ENCODE results near the gene TMEM212. TPM values are rescaled to one million over a fixed set of nuclear protein-coding genes. Genes with fewer than 3 reads are reported as not detected.

TMEM212 gene
- total and polyA plus RNA-seq, 11 donors = not detected

DNA sequence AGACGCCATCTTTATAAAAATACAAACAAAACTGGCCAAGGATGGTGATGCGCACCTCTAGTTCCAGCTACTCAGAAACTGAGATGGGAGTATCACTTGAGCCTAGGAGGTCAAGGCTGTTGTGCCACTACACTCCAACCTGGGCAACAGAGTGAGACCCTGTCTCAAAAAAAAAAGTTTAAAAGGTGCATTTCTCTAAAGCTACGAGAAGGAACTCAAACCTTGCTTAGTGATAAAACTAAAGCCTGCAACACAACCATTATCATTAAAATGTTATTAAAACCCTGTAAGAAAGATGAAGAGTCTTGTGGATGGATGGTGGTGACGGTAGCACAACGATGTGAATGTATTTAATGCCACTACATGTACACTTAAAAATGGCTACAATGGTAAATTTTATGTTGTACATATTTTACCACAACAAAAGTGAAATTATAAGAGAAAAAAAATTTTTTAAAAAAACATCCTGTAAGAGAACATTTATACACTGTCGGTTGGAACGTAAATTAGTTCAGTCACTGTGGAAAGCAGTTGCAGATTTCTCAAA lies 35.9 kb upstream of the TMEM212 start:
- Histone ChIP-seq H3K27ac (peak overlapping the region in 8 of 12 donors; percentile 10 to 85 (median 68)), H3K9me3 (no peaks in the 10 kb centered on the region), H3K36me3 (no peaks in the 10 kb centered on the region), H3K4me1 (peaks cover 5 to 61% (median 40%) of the 10 kb centered on the region in 12 donors), H3K4me3 (no peak overlapping the region), H3K27me3 (no peaks in the 10 kb centered on the region)
- ATAC-seq = no peak
- intact Hi-C loops (cut with DNase I) = no loop called here
- TF ChIP-seq, protein P1, sequence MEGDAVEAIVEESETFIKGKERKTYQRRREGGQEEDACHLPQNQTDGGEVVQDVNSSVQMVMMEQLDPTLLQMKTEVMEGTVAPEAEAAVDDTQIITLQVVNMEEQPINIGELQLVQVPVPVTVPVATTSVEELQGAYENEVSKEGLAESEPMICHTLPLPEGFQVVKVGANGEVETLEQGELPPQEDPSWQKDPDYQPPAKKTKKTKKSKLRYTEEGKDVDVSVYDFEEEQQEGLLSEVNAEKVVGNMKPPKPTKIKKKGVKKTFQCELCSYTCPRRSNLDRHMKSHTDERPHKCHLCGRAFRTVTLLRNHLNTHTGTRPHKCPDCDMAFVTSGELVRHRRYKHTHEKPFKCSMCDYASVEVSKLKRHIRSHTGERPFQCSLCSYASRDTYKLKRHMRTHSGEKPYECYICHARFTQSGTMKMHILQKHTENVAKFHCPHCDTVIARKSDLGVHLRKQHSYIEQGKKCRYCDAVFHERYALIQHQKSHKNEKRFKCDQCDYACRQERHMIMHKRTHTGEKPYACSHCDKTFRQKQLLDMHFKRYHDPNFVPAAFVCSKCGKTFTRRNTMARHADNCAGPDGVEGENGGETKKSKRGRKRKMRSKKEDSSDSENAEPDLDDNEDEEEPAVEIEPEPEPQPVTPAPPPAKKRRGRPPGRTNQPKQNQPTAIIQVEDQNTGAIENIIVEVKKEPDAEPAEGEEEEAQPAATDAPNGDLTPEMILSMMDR (IDR thresholded peaks at IDR 0.05) = no peak
- TF ChIP-seq POLR2A (IDR thresholded peaks at IDR 0.05) = no peak
- WGBS, 4 donors = 94 to 97% (median 95%) methylated on average over 7 of the region's 7 CpGs
- no peak for DNase-seq

DNA sequence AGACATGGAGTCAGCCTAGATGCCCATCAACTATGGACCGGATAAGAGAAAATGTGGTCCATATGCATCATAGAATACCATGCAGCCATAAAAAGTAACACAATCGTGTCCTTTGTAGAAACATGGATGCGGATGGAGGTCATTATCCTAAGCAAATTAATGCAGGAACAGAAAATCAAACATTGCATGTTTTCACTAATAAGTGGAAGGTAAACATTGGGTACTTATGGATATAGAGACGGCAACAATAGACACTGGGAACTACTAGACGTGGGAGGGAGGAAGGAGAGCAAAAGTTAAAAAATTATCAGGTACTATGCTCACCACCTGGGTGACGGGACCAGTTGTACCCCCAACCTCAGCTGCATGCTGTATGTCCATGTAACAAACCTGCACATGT lies 35.3 kb upstream of the TMEM212 start:
- TF ChIP-seq POLR2A (IDR thresholded peaks at IDR 0.05) = no peak
- TF ChIP-seq, protein P1 (IDR thresholded peaks at IDR 0.05) = no peak
- Histone ChIP-seq H3K9me3 (no peaks in the 10 kb centered on the region), H3K27ac (no peak overlapping the region), H3K36me3 (no peaks in the 10 kb centered on the region), H3K27me3 (no peaks in the 10 kb centered on the region), H3K4me3 (no peak overlapping the region), H3K4me1 (peaks cover 3 to 60% (median 35%) of the 10 kb centered on the region in 12 donors)
- ATAC-seq = no peak
- intact Hi-C loops (cut with DNase I) = no loop called here
- WGBS, 4 donors = 95 to 99% (median 96%) methylated on average over 6 of the region's 6 CpGs
- no peak for DNase-seq

GRCh38 chr3:171809611-171809860 lies 33.6 kb upstream of the TMEM212 start:
- TF ChIP-seq, protein P1 (IDR thresholded peaks at IDR 0.05) = no peak
- no peak for TF ChIP-seq POLR2A (IDR thresholded peaks at IDR 0.05)
- Histone ChIP-seq H3K4me1 (peaks cover 3 to 73% (median 29%) of the 10 kb centered on the region in 12 donors), H3K9me3 (no peaks in the 10 kb centered on the region), H3K27me3 (no peaks in the 10 kb centered on the region), H3K27ac (peak overlapping the region; percentile 53 to 95 (median 92)), H3K4me3 (peak overlapping the region; percentile 42 to 91 (median 72)), H3K36me3 (no peaks in the 10 kb centered on the region)
- WGBS, 4 donors = 3 to 11% (median 4%) methylated on average over 8 to 11 of the region's 11 CpGs
- intact Hi-C loops (cut with DNase I) = no loop called here
- no peak for DNase-seq
- ATAC-seq = peak; percentile 1 to 31 (median 17)

DNA sequence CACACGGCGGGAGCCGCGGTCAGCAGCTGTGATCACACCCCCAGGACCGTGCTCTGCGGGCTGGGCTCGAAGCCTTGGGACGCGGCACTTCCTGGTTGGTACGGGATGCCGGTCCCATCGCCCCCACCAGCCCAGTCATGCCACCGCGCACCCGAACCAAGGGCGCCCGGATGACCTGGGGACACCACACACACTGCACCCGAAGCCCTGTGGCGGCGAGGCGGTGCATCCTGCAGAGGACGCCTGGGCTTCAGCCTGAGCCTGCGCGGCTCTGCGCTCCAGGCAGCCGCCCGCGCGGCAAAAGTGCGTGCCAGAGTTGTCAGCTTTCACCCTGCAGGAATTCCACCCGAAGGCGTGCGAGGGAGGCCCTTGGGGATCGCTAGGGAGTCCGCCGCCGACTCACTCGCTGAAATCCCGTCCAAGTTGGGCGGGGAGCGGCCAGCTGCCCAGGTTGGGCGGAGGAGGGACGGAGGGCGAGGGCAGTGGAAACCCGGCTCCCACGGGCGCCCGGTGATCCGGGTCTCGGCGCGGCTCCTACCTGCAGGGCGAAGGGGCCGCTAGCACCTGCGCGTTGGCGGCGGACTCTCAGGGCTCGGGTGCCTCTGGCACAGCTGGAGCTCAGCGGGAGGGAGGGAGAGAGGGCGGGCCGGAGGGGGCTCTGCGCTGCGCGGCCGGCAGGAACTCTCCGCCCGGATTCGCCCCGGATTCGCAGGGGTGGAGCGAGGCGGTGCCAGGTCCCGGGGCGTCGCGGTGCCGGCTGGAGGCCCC lies 33.1 kb upstream of the TMEM212 start, which contains the start of gene PLD1:
Gene PLD1, minus strand, starts transcription at position 623 of the 768 bp plus-strand sequence. CDS start 72,432 bp downstream, outside the sequence.
- Histone ChIP-seq H3K4me1 (peaks cover 3 to 70% (median 25%) of the 10 kb centered on the region in 12 donors), H3K9me3 (peaks cover 0 to 5% (median 0%) of the 10 kb centered on the region in 12 donors), H3K4me3 (peak within 1 kb of the TSS; percentile 42 to 91 (median 72)), H3K27ac (peak within 1 kb of the TSS; percentile 53 to 95 (median 92)), H3K27me3 (no peaks in the 10 kb centered on the region), H3K36me3 (no peaks in the 10 kb centered on the region)
- peak; percentile 59 to 92 (median 85) for ATAC-seq
- TF ChIP-seq POLR2A (IDR thresholded peaks at IDR 0.05) = no peak
- TF ChIP-seq, protein P1 (IDR thresholded peaks at IDR 0.05) = peak in 3 of 12 donors; percentile 26 to 39 (median 36)
- DNase-seq = peak; percentile 87 to 94 (median 92)
- 0 to 1% (median 0%) methylated on average over 19 to 78 of the region's 78 CpGs for WGBS, 4 donors
- intact Hi-C loops (cut with DNase I) = loop anchor here in 1 of 10 donors (2.0 kb wide), 2 partner anchors 19 to 229 kb away; partner anchors contain the start of gene FNDC3B

All from heart left ventricle (tissue), 16 donors.